HG02798 (cell line): ENCODE results near the gene TMUB1.

Experiments used
- ATAC-seq: cut with Tn5 transposase; IDR thresholded peaks from one replicate; pipeline ENCODE4 v1.9.1; 2021; ENCODE audit warnings: mild to moderate bottlenecking; ENCODE audit not compliant: unreplicated experiment, poor library complexity

Gene TMUB1

DNA sequence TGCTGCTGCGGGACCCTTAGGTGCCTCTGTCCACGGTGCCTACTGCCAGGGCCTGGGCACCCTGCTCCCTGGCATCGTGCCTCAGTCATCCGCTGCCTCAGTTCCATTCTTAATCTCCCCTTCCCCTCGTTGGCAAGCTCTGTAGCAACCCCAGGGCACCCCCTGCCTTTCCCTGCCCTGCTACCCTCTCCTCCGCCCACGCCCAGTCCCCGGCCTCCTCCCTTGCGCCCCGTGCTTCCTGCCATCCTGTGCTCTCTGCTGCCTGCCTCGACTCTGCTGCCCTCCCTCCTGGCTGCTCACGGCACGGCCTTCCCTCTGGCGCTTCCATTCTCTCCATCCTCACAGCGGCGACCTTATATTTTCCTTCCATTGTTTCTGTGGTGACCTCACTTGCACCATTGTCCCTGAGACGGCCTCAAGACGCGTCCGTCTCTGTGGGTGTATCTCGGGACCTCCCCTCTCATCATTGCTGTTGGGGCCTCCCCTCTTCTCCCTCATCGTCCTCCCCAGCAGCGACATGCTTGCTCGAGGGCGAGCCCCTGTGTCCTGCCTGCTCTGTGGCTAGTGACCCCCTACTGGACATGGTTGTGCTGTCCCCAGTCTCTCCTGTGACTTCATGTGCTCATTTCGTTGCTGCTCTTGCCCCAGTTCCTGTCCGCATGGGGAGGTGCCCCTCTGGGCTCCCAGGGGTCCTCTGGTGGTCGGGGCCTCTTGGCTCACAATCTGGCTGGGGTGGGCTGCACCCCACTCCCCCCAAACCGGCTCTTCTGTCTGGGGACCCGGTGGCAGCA lies 38.3 kb upstream of the TMUB1 start:
- no peak for ATAC-seq

DNA sequence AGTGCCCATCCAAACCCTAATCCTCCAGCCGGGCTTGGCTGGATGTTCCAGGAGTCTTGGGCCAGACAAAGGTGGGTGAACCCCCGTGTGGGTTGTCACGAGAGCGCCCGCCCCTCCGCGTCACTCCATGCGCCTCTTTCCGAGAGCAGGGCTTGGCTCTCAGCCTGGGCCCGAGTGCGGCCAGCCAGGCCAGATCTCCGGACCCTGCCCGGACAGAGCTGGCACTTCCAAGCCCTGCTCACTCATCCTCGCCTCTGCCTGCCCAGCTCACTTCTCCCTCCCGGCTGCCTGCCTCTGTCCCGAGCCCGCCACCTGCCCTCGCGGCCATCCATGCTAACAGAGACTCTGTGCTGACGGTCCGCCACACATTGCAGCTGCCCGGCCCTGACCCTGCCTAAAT lies 37.6 kb upstream of the TMUB1 start:
- ATAC-seq: no peak

DNA sequence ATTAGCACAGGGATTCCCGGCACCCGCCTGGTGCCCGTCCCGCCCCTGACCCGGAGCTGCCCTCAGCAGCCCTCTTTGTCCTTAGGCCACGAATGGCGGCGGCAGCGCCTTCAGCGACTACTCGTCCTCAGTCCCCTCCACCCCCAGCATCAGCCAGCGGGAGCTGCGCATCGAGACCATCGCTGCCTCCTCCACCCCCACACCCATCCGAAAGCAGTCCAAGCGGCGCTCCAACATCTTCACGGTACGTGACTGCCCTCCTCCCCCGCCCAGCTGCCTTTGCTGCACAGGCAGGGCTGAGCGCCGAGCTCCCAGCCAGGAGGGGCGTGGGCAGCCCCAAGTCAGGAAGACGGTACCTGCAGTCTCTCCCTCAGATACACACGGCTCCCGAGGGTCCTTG lies 36.6 kb upstream of the TMUB1 start:
- no peak for ATAC-seq

DNA sequence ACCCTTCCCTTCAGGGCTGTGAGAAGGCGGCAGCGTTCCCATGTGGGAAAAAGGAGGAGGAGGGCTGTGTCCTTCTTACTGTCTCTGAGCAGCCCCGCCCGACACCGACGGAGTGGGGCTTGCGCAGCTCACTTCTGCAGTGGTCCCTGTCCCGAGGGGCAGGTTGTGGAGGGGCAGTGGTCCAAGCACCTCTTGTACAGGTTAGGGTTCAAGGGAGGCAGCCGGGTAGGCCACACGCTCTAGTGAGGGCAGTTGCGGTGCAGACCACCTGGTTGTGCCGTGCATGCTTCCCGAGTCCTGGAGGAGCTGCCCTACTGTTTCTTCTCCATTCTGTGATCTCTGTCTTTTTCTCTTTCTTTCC lies 35.7 kb upstream of the TMUB1 start:
- no peak for ATAC-seq

DNA sequence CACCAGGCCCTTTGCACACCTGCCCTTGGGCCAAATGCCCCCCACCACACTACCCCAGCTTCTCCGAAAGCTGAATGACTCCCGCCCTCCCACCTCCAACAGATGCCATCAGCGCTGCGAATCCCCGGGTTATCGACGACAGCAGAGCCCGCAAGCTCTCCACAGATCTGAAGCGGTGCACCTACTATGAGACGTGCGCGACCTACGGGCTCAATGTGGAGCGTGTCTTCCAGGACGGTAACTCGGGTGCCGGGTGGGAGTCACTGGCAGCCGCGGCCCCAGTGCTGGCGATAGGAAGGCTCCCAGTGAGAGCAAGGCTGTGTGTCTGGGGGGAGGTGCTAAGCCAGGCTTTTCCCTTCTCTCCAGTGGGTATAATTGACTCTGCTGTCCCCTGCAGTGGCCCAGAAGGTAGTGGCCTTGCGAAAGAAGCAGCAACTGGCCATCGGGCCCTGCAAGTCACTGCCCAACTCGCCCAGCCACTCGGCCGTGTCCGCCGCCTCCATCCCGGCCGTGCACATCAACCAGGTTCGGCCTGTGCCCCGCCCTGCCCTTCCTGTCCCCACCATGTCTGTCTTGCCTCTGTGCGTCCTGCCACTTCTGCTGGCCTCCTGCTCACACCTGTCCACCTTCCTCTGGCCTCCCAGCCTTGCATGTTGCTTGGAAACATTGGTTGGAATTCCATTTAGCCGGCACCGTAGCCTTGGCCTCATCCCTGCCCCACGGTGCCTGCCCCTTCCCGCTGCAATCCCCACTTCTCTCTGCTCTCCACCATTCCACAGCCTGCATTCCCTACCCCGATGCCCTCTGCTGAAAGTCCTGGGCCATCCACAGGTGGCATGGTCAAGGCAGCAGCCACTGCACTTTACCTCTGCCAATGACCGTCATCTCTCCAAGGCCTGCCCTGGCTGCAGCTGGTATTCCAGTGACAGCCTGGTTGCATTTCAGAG lies 35.1 kb upstream of the TMUB1 start:
- no peak for ATAC-seq

DNA sequence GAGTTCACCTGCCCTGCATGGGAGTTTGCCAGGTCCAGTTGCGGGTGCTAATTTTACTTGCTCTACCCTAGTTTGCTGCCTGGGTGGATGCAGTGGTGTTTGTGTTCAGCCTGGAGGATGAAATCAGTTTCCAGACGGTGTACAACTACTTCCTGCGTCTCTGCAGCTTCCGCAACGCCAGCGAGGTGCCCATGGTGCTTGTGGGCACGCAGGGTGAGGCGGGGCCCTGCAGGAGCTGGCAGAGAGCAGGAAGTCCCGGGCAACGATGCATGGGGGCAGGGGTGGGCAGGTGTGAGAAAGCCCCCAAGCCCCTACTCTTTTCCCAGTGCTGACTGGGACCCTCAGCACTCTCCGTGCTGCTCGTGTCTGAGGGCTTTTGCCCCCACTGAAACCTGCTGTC lies 34.3 kb upstream of the TMUB1 start:
- no peak for ATAC-seq

DNA sequence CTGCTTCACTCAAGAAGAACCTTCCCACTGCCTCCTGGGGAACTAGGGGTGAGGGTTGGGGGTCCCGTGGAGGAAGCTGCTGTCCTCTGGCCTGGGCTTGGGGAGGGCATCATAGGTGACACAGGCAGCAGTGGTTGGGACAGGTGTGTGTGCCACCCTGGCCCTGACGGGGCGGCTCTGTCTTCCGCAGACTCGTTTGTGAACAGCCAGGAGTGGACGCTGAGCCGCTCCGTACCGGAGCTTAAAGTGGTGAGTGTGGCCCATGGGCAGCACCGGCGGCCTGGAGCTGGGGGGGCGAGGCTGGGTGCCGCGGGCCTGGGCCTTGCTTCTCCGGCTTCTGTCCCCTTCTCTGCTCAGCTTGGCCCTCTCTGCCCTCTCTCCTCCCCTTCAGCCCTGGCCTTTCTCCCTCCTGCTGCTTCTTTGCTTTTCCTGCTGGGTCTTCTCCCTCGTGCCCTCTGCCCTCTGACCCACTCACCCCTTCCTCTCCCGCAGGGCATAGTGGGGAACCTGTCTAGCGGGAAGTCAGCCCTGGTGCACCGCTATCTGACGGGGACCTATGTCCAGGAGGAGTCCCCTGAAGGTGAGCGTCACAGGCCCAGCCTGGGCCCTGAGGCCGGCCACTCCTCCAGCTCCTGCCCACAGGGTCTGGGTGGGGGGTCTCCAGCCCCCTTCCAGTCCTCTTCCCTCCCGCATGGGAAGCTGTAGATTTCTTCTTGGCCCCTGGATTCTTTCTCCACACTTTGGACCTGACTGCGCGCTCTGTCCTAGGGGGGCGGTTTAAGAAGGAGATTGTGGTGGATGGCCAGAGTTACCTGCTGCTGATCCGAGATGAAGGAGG lies 33.5 kb upstream of the TMUB1 start:
- ATAC-seq: no peak

DNA sequence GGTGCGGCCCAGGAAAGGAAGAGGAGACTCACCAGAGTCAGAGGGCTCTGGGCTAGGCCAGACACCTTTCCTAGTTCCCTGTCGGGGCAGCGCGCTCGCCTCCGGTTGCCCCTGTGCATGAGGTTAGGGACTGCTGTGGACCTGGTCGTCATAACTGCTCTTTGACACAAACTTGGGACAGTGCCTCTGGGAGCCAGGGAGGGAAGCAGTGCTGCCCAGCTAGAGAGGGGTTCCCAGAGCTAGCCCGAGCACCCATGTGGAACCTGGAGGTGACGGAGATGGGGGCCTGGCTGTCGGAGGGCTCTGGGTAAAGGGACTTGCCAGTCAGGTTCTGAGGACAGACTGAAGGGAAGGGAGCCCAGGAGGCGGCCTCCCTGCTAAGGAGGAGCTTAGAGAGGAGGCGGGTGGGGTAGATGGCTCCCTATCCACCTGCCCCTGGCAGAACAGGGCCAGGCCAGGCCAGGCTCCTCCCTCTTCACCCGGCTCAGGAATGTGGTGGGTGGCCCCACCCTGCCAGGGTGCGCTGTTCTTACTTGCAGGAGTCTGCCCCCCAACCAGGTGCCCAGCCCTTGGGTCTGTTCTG lies 32.6 kb upstream of the TMUB1 start:
- no peak for ATAC-seq

DNA sequence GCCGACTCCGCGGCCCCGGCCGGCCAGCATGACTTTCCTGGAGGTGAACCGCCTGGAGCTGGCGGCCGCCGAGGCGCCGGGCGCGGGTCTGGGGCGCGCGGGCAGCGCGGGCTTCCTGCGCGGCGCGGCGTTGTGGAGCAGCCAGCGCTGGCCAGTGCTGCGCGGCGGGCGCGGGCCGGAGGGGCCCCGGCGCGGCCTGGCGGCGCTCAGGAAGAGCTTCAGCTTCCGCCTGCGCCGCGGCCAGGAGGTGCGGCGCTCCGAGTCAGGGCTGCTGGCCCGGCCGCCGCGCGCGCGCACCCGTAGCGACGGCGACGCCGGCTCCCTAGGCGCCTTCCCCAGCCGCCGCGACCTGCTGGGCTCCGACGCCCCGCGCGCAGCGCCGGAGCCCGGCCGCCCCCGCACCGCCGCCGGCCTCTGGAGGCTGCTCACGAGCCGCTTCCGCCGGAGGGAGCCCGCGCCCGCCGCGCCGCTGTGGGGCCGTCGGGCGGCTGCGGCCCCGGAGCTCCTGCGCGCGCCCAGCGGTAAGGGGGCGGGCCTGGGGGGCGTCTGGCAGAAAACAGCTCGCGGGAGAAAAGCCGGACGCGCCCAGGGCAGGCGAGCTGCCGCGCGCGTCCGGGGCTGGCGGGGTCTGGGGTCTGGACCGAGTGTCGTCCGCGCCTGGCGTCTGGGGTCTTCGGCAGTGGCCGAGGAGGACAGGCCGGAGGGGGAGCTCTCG lies 32.0 kb upstream of the TMUB1 start:
- no peak for ATAC-seq

DNA sequence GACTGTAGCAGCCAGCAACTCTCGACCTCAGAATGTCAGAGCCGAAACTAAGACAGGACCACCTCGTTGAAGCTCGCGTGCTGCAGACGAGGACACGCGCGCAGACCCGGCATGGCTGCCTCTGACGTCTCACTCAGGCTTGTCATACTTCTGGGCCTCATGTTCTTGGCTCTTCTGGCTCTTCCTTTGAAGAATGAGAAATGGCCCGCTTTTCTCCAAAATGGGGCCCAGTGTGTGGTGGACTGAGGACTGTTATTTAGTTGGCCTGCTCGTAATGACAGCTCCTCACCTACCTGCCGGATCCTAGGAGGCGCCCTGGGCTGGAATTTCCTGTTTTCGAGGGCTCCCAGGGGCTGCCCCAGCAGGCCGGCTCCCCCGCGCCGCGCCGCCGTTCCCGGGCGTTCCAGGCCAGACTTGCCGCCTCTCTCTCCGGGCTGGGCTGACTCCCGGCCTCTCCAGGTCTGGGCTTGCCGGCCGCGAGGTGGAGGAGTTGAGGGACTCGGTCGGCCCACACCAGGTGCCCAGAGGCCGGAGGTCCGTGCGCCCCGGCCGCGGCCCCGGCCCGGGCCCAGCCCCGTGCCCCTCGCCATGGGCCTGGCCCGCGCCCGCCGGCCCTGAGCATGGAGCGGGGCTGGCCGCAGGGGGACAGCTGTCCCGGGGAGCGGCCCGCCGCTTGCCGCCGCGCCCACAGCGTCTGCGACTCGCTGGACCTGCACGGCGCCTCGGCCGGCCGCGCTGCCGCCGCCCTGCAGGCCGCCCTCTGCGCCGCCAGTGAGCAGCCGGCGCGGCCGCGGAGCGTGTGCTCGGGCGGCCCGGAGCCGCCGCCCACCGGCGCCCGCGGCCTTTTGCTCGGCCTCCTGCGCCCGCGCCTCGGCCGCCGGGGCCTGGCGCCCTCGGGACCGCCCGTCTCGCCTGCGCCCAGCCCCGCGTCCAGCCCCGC lies 31.1 kb upstream of the TMUB1 start:
- ATAC-seq: no peak

DNA sequence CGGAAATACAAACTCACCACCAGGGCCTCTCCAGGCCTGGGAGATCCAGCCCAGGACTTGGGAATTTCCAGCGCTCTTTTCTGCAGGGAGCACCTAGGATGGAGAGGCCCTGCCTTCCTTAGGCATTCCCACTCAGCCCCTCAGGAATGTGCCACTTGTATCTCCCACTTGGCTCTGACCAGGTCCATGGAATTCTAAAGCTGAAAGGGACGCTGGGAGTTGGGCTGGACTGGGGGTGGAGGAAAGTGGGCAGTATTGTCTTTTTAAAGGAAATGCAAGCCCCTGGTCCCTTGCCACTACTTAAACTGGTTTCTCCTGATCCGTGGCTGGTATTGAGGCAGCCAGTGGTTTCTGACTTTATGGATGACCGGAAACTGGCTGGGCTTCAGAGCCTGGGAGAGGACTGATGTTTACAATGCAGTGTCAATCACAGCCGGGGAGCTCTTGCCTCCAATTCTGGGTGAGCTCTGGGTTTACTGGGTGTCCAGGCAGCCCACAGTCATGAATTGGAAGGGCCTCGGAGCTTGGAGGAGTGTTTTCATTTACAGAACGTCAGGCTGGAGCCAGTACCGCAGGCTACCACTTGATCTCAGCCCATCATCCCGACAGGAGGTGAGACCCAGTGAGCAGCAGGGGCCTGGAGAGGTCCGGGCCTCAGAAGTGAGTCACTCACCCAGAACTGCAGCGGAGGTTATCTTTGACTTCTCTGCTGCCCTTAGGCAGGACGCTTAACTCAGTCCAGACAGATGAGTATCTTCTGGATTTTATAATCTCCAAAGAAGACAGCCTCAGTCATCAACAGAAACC lies 30.3 kb upstream of the TMUB1 start:
- no peak for ATAC-seq

DNA sequence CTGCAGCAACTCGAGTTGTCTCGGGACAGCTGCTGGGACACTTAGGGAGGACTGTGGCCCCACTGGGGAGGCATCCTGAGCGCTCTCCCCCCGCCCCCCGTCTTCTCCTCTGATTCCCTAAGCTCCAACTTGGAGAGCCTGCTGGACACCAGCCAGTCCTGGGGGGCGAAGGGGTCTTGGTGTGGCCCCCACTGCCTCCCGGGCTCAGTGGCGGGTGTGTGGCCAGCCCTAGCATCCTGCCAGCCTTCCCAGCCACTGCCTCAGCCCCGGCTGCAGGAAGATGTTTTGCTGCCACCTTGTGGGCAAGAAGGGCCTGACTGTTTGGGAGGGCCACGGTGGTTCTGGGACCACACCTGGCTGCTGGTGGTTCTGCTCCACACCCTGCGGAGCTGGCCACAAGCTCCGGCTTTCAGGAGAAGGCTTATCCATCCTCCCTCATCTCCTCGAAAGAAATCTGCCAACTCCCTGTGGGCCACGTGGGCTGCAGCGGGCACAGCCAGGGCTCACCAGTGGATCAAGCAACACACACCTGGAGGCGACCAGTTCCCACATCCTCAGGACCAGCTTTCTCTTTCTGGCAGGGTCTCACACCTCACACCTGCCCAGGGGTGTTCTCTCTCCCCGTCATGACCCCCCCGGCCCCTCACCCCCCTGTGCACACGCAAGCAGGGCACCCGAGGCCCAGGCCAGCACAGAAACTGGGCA lies 27.8 kb upstream of the TMUB1 start:
- ATAC-seq: peak; percentile 88

DNA sequence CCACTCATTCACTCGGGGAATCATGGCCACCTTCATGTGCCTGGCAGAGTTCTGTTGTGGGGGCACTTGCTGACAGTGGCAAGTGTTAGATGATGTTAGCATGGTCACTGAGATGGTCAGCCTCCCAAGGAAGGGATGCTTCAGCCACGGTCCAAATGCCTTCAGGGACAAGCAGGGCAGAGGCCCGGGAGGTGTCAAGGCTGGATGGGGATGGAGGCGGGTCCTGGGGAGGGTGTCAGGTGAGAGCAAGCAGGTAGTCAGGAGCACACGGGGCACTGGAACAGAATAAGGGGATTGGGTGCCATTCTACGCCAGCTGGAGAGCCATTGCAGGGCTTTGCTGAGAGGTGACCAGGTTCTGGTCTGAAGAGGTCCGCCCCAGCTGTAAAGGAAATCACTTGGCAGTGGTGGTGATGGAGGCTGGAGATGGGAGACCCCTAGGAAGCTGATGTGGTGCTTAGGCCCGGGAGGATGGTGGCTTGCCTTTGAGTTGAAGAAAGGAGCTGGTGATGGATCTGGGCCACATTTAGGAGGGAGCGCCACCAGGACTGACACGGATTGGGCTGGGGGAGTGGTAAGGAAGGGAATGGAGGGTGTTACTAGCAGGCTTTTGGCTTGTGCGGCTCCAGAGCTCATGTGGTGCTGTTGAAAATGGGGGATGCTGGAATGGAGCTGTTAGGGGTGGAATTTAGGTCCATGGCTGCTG lies 27.1 kb upstream of the TMUB1 start:
- no peak for ATAC-seq

DNA sequence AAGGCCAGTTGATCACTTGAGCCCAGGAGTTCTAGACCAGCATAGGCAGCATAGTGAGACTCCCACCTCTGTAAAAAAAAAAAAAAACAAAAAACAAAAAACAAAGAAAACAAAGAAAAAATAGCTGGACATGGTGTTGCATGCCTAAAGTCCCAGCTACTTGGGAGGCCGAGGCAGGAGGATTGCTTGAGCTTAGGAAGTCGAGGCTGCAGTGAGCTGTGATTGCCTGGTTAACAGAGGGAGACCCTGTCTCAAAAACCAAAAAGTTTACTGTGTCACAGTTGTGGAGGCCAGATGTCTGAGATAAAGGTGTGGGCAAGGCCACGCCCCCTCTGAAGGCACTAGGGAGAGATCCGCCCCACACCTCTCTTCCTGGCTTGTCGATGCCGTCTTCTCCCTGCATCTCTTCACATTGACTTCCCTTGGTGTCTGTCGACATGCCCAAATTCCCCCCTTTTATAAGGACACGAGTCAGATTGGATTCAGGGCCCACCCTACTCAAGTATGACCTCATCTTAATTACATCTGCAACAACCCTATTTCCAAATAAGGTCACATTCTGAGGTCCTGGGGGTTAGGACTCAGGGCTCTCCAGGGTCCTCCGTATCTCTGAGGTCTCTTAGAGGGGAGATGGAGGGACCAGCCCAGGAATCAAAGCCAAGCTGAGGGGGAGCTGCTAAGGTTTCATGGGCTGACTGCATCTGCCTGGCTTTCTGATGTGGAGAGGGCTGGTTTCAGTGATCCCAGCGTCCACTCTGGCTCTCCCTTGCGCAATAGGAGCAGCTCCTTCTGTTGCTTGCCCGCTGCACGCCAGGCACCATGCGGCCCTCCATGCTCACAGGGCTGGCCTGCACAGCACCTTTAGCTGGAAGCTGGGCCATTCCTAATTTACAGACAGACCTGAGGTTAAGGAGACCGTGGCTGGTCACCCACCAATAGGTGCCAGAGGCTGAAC lies 26.1 kb upstream of the TMUB1 start:
- no peak for ATAC-seq

DNA sequence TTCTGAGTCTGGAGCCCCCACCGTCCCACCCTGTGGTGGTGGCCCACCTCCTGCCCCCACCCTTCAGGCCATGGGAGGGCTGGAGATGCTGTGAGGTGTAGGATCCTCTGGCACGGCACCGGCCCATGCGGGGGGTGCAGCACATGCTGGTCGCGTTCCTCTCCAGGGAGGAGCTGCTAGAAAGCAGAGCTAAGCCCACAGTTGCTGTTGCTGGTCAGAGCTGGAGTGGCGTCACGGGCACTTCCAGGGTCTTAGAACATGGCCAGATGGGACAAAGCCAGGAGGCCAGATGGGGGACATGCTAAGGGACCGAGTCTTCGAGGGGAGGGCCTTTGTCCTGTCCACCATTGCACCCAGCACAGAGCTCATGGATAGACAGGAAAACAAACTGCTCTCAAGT lies 24.6 kb upstream of the TMUB1 start:
- no peak for ATAC-seq
